NCI-H187 treated with DMSO at 0.1 percent for 48 hours (cell line): ENCODE measurements around the gene QSOX2.

Experiments
- DNase-seq: peaks from one replicate; lab custom pipeline; 2025; lab: John Stamatoyannopoulos, UW

QSOX2 gene

DNA sequence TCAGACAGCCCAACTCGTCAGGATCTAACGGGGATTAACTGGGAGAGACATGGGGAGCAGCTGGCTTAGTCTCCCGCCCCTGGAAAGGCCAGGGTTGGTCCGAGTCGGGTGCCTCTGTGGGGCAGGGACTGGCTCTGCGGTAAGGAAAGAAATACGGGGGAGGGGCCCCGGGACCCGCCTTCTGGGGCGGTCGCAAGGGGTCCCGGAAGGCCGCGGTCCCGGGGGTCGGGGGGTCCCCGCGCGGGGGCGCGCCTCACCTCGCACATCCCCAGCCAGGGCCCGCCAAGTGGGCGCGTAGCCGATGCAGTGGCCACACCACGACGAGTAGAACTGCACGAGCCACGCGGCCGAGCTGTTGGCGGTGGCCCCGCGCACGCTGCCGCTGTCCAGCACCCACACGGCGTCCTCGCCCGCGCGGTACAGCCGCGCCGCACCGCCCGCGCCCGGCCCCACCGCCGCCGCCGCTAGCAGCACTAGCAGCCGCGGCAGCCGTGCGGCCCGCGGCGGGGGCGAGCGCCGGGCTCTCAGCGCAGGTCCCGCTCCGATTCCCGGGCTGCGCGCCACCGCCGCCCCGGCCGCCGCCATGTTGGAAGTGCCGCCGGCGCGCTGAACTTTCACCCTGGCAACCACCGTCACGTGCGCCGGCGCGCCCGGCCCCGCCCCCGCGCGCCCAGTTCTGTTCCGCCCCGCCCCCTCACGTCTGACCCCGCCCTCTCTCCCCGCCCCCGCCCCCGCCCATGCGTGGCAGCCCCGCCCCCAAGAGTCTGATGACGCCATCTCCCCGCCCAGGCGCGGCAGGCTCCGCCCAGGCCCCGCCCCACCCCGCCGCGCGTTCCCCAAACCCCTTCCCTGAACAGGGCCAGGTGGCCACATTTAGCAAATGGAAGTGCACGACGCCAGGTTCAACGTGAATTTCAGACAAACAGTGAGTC lies at the start of gene QSOX2:
TSS of gene QSOX2 (minus strand) at position 594 of the 932 bp plus-strand sequence. CDS start at position 585, 9 bp downstream.
- no peak for DNase-seq

GRCh38 chr9:136295055-136295454 lies 49.4 kb upstream of the QSOX2 start:
- DNase-seq: no peak

- DNase-seq: no peak
Measured at GRCh38 chr9:136294437-136294836, 48.8 kb upstream of the QSOX2 start.

GRCh38 chr9:136293476-136294077 lies 48.0 kb upstream of the QSOX2 start:
- no peak for DNase-seq

- DNase-seq: no peak
Measured at GRCh38 chr9:136292591-136293448, 47.2 kb upstream of the QSOX2 start.

GRCh38 chr9:136292026-136292538 lies 46.5 kb upstream of the QSOX2 start:
- DNase-seq: no peak

DNA sequence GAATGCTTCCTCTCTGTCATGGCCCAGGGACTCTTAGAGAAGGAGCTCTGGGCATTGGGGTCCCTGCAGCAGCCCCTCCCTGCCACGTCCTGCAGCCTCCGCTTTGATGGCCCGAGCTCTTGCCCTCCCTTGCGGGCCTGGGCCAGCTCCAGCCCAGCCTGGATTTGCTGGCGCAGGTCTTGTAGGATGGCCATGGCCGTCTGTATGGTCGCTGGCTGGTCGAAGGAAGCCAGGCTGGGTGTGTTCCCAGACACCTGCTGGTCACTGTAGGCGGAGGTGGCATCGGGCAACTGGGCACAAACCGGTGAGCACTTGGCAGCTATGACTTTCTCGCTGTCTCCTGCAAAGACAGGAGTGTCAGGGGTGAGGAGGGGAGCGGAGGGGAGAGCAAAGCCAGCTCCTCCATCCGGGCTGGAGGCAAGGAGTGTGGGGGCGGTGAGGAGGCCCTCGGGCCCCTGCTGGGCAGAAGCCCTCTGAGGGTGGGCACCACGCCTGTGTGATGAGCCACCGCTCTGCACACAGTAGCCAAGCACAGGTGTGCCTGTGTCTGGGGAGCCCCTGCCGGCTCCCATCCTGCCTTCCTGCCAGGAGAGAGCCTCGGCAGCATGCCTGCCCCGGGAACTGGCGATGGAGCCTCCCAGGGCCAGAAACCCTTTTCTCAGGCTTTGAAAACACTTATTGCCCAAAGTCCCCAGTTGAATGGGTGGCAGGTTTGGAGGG lies 45.9 kb upstream of the QSOX2 start:
- no peak for DNase-seq

DNA sequence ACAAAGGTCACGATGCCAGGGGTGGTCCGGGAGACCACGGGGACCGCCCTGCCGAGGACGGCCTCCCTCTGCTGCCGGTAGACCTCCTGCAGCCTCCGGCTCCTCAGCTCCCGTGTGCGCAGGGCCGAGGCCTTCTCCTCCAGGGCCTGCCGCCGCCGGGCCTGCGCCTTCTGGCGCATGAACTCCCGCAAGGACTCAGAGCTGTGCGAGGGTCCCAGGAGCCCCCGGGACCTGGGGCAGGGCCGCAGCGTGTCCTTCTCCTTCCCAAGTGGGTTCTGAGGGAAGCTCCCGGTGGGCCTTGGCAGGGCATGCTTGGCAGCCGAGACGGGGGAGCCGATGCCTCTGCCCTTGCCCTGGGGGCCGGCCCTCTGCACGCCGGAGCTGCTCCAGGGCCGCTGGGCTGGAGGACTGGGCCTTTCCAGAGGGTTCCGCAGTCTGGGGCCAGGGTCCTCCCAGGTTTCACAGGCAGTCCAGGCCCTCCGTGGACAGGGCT lies 44.9 kb upstream of the QSOX2 start:
- DNase-seq: no peak

DNA sequence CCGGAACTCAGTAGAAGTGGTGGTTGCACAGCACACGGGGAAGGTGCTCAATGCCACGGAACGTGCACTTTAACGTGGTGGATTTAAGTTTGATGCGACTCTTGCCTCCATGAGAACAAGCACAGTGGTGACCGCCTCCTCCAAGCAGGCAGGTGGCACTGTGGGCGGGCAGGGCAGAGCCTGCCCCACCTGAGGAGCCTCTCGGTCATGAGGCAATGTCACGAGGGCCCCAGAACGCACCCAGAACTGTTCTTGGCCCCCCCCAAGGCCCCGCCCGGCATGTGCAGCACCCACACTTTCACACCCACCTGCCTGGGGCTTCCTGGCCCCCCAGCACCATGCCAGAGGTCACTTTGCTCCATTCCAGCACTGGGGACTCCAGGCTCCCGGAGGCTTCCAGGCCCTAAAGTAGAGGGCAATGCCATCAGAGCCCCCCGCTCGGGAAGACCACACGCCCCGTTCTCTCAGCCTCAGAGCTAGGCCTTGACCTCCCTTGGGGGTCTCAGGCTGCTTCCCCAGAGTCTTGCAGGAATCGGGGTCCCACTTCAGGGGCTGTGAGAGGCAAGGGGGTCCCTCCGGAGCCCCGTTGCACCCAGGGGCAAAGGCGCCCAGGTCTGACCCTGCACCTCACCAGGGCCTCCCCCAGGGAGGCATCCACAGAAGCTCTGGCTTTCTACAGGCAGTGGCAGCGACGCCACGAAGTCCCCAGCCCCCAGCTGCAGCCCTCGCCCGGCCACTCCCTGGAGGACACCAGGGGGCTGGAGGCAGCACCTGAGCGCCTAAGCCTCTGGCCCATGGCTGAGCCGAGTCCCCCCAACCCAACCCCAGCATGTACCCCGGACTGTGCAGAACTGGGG lies 44.3 kb upstream of the QSOX2 start:
- DNase-seq: no peak

DNA sequence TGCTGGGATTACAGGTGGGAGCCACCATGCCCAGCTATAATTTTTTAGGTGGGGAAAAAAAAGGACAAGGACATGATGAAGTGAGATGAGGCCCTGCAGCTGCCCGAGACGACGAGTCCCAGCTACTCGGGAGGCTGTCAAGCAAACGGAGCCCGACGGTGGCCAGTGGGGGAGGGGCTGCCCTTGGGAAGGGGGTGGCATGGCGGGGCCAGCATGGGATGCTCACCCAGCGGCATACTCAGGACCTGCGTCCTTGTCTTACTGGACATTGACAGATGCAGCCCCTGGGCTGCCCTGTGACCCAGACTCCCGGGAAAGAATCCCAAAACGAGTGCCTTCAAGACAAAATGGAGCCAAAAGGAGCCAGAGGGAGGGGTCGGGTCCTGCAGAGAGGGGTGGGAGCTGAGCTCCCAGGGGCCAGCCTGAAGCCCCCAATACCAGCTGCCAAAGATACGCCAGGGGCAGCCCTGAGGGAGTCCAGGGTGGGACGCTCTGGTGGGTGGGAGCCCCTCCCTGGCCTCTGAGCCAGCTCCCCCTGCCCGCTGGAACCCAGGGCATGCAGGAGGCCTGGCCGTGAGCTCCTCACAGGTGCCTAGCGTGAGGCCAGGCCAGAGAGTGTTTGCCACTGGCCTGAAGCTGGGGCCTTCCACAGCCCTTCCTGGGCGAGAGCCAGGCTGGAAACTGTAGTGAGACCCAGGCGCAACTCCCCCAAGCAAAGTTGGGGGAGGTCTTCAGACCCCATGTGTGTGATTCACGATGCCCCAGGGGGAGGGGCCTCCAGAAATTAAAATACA lies 42.5 kb upstream of the QSOX2 start:
- no peak for DNase-seq

- no peak for DNase-seq
Measured at GRCh38 chr9:136286987-136287379, 41.4 kb upstream of the QSOX2 start.

GRCh38 chr9:136286359-136286986 lies 40.9 kb upstream of the QSOX2 start:
- no peak for DNase-seq

DNA sequence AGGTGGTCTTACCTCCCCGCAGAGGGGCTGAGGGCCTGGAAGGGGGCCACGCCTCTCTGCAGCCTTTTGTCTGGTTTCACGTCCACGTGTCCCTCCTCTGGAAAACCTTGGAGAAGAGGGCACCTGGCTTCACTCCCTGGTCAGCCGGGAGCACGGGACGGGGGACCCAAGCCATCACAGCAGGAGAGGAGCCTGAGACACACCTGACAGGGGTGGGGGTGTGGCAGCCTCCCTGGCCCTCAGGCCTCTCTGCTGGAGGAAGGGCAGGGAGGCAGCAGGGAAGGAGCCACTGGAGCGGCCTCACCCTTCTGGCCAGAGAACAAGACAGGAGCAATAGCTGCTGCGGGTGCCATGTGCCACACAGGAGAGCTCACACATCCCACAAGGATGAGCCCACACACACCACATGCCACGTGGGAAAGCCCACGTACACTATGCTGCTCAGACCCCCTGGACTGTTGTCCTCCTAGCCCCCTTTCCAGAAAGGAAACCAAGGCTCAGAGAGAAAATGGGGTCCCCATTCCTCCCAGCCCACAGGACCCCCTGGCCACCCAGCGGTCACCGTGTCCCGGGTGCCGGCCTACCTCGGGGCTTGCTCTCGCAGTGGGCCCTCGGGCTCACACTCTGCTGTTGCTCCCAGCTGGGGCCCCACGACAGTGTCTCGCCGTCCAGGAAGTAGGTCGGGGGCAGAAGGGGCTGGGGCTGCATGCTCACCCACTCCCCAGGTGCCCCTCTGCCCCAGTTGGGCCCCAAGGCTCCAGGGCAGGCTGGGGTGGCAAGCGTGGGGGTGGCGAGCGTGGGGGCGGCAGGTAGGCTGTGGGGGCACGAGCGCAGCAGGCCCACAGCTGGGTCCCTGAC lies 40.1 kb upstream of the QSOX2 start:
- DNase-seq: no peak

GRCh38 chr9:136284951-136285350 lies 39.3 kb upstream of the QSOX2 start:
- no peak for DNase-seq

DNA sequence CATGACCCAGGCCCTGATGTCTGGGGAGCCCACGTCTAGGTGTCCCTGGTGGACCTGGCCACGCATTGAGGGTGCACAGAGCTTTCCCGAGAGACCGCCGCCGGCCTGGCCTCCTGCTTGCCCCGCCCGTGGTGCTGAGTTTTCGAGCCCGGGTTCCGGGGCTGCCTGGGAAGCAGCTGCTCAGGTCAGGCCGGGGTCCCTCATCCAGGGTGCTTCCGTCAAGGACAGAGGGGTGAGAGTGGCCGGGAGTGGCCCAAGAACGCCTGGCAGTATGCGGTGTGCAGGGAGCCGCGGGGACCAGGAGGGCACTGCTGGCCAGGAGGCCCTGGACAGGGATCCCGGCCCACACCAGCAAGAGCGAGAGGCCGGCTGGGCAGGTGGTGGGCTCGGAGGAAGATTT lies 38.7 kb upstream of the QSOX2 start:
- no peak for DNase-seq

DNA sequence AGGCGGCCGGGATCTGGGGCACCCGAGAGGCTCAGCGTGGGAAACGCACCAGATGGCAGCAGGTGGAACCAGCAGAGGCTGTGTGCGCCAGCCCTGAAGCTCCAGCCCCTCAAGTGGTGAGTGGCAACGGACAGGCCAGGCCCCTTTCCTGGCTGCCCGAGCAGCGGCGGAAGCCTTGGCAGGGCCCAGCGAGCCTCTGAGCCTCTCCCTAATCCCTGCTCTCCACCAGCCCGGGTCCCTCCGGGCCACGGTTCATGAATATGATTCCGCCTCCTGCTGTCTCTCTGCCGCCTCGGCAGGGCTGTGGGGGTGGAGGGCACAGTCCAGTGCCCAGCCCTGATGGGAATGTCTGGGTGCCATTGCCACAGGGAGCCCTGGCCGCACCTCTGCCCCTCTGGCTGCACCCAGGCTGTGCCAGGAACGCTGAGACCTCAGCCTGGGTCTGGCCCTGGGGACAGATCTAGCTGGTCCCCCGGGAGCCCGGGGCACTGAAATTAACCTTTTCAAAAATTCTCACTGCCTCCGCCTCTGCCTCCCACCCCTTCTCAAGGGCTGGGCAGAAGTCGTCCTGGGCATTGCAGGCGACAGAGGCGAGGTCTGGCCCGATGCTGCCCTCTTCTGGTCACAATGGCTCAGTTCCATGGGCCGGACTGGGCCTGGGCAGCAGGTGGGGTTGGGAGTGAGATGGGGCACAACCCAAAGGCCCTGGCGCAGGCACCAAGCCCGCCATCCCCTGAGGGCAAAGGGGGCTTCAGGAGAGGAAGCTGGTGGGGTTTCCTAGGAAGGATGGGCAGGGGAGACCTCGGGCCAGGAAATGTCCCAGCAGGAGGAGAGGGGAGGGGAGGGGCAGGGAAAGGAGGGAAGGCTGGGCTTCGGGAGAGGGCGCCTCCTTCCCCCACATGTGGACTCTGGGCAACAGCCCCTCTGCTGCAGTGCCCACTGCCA lies 38.0 kb upstream of the QSOX2 start:
- no peak for DNase-seq

GRCh38 chr9:136282272-136282861 lies 36.8 kb upstream of the QSOX2 start:
- DNase-seq: no peak
